Measurements from ENCODE around the gene STMN3.

Gene STMN3

GRCh38 chr20:63698739-63699465 lies 45.7 kb upstream of the STMN3 start:
- no peak overlapping the region for H3K27ac ChIP-seq

GRCh38 chr20:63697868-63698545 lies 44.8 kb upstream of the STMN3 start:
- Histone ChIP-seq H3K4me3 (no peak overlapping the region), H3K9me3 (ENCODE audit: low read depth, low read length) (no peaks in the 10 kb centered on the region), H3K27ac (no peak overlapping the region), H3K36me3 (ENCODE audit: insufficient read depth, low read length) (no peaks in the 10 kb centered on the region), H3K9ac (ENCODE audit: insufficient read length) (no peak overlapping the region)
- TF ChIP-seq POLR2AphosphoS5 (IDR thresholded peaks at IDR 0.05; ENCODE audit: borderline replicate concordance, low read depth, low read length) (no peak), EZH2 (IDR thresholded peaks at IDR 0.05) (no peak), FOXP2 (optimal IDR thresholded peaks at IDR 0.05; ENCODE audit: control extremely low read depth, extremely low read length, insufficient read depth) (no peak)
- DNase-seq (ENCODE audit: low read depth, low spot score) = no peak

More at GRCh38 chr20:63698739-63699465, 45.7 kb upstream of the STMN3 start:
- no peak for DNase-seq (ENCODE audit: low read depth, low spot score)
- H3K36me3 ChIP-seq (ENCODE audit: insufficient read depth, low read length) = no peaks in the 10 kb centered on the region
- no peak overlapping the region for H3K4me3 ChIP-seq
- H3K9ac ChIP-seq (ENCODE audit: insufficient read length) = no peak overlapping the region
- no peak for TF ChIP-seq EZH2 (IDR thresholded peaks at IDR 0.05)
- TF ChIP-seq FOXP2 (optimal IDR thresholded peaks at IDR 0.05; ENCODE audit: control extremely low read depth, extremely low read length, insufficient read depth) = no peak
- peak; percentile 40; the same call in 1 of the 2 replicates for TF ChIP-seq POLR2AphosphoS5 (IDR thresholded peaks at IDR 0.05; ENCODE audit: borderline replicate concordance, low read depth, low read length)
- no peaks in the 10 kb centered on the region for H3K9me3 ChIP-seq (ENCODE audit: low read depth, low read length)

- DNase-seq (ENCODE audit: low read depth, low spot score) = no peak
- Histone ChIP-seq H3K36me3 (ENCODE audit: insufficient read depth, low read length) (no peaks in the 10 kb centered on the region), H3K9me3 (ENCODE audit: low read depth, low read length) (no peaks in the 10 kb centered on the region), H3K9ac (ENCODE audit: insufficient read length) (no peak overlapping the region), H3K27ac (no peak overlapping the region), H3K4me3 (no peak overlapping the region)
- TF ChIP-seq EZH2 (IDR thresholded peaks at IDR 0.05) (no peak), FOXP2 (optimal IDR thresholded peaks at IDR 0.05; ENCODE audit: control extremely low read depth, extremely low read length, insufficient read depth) (no peak), POLR2AphosphoS5 (IDR thresholded peaks at IDR 0.05; ENCODE audit: borderline replicate concordance, low read depth, low read length) (no peak)
Measured at GRCh38 chr20:63697357-63697867, 44.2 kb upstream of the STMN3 start.

- Histone ChIP-seq H3K9me3 (ENCODE audit: low read depth, low read length) (no peaks in the 10 kb centered on the region), H3K36me3 (ENCODE audit: insufficient read depth, low read length) (no peaks in the 10 kb centered on the region), H3K9ac (ENCODE audit: insufficient read length) (no peak within 1 kb of the TSS), H3K4me3 (no peak within 1 kb of the TSS), H3K27ac (no peak within 1 kb of the TSS)
- no peak for DNase-seq (ENCODE audit: low read depth, low spot score)
- TF ChIP-seq POLR2AphosphoS5 (IDR thresholded peaks at IDR 0.05; ENCODE audit: borderline replicate concordance, low read depth, low read length) (no peak), EZH2 (IDR thresholded peaks at IDR 0.05) (no peak), FOXP2 (optimal IDR thresholded peaks at IDR 0.05; ENCODE audit: control extremely low read depth, extremely low read length, insufficient read depth) (no peak)
Measured at GRCh38 chr20:63696628-63697356, 43.6 kb upstream of the STMN3 start, which contains the start of gene TNFRSF6B. TNFRSF6B (plus strand) TSS chr20:63696652; CDS start chr20:63696768, 116 bp downstream.

- Histone ChIP-seq H3K4me3 (no peak overlapping the region), H3K9ac (ENCODE audit: insufficient read length) (no peak overlapping the region), H3K36me3 (ENCODE audit: insufficient read depth, low read length) (no peaks in the 10 kb centered on the region), H3K9me3 (ENCODE audit: low read depth, low read length) (no peaks in the 10 kb centered on the region), H3K27ac (no peak overlapping the region)
- TF ChIP-seq FOXP2 (optimal IDR thresholded peaks at IDR 0.05; ENCODE audit: control extremely low read depth, extremely low read length, insufficient read depth) = no peak
- no peak for TF ChIP-seq EZH2 (IDR thresholded peaks at IDR 0.05)
- no peak; the same call in 1 of the 2 replicates for TF ChIP-seq POLR2AphosphoS5 (IDR thresholded peaks at IDR 0.05; ENCODE audit: borderline replicate concordance, low read depth, low read length)
- no peak for DNase-seq (ENCODE audit: low read depth, low spot score)
Measured at GRCh38 chr20:63696306-63696627, 43.0 kb upstream of the STMN3 start.

- no peaks in the 10 kb centered on the region for H3K36me3 ChIP-seq (ENCODE audit: insufficient read depth, low read length)
- DNase-seq (ENCODE audit: low read depth, low spot score) = no peak
- H3K9ac ChIP-seq (ENCODE audit: insufficient read length) = no peak overlapping the region
- H3K27ac ChIP-seq = no peak overlapping the region
- TF ChIP-seq EZH2 (IDR thresholded peaks at IDR 0.05) (no peak), POLR2AphosphoS5 (IDR thresholded peaks at IDR 0.05; ENCODE audit: borderline replicate concordance, low read depth, low read length) (no peak; the same call in 1 of the 2 replicates), FOXP2 (optimal IDR thresholded peaks at IDR 0.05; ENCODE audit: control extremely low read depth, extremely low read length, insufficient read depth) (no peak)
- no peaks in the 10 kb centered on the region for H3K9me3 ChIP-seq (ENCODE audit: low read depth, low read length)
- H3K4me3 ChIP-seq = no peak overlapping the region
Measured at GRCh38 chr20:63695424-63696305, 42.4 kb upstream of the STMN3 start.

GRCh38 chr20:63694584-63695423 lies 41.6 kb upstream of the STMN3 start:
- H3K36me3 ChIP-seq (ENCODE audit: insufficient read depth, low read length) = no peaks in the 10 kb centered on the region
- no peaks in the 10 kb centered on the region for H3K9me3 ChIP-seq (ENCODE audit: low read depth, low read length)
- no peak overlapping the region for H3K4me3 ChIP-seq
- no peak overlapping the region for H3K9ac ChIP-seq (ENCODE audit: insufficient read length)
- TF ChIP-seq EZH2 (IDR thresholded peaks at IDR 0.05) (no peak), FOXP2 (optimal IDR thresholded peaks at IDR 0.05; ENCODE audit: control extremely low read depth, extremely low read length, insufficient read depth) (no peak), POLR2AphosphoS5 (IDR thresholded peaks at IDR 0.05; ENCODE audit: borderline replicate concordance, low read depth, low read length) (no peak)
- H3K27ac ChIP-seq = no peak overlapping the region
- DNase-seq (ENCODE audit: low read depth, low spot score) = no peak

All from SK-N-MC (cell line).